Astrocyte (in vitro differentiated cells and primary cell): ENCODE data around the gene ITGAV. TPM values are rescaled to one million over a fixed set of nuclear protein-coding genes. Genes with fewer than 3 reads are reported as not detected.

Experiments used
- DNase-seq: peaks from one replicate; pipeline ENCODE4 v3.0.0-alpha.2; 2010; ENCODE audit warnings: low read depth
- FAIRE-seq: peaks from 2 replicates; lab custom pipeline; 2011; peaks lifted over from hg19 to GRCh38; lab: Jason Lieb, UNC
- H2AFZ ChIP-seq: 2 replicates; pipeline ENCODE4 v1.6.0; 2012; ENCODE audit warnings: low read depth, low read length, inconsistent platforms
- H3K27ac ChIP-seq: 2 replicates; pipeline ENCODE4 v1.5.1; 2011; ENCODE audit warnings: low read depth, low read length, inconsistent platforms
- H3K27me3 ChIP-seq: 2 replicates; pipeline ENCODE4 v1.6.0; 2011; ENCODE audit warnings: low read length, inconsistent platforms; ENCODE audit not compliant: insufficient read depth
- H3K36me3 ChIP-seq: 2 replicates; pipeline ENCODE4 v1.5.1; 2011; ENCODE audit warnings: low read length, inconsistent platforms; ENCODE audit not compliant: insufficient read depth
- H3K4me1 ChIP-seq: 2 replicates; pipeline ENCODE4 v1.5.1; 2011; ENCODE audit warnings: low read length, inconsistent platforms; ENCODE audit not compliant: insufficient read depth
- H3K4me2 ChIP-seq: 2 replicates; pipeline ENCODE4 v1.6.0; 2012; ENCODE audit warnings: low read length, inconsistent platforms
- H3K4me3 ChIP-seq: 2 replicates; pipeline ENCODE4 v1.5.1; 2011; ENCODE audit warnings: low read depth, mild to moderate bottlenecking, low read length, inconsistent platforms; ENCODE audit not compliant: insufficient read depth
- H3K79me2 ChIP-seq: 2 replicates; pipeline ENCODE4 v1.6.0; 2012; ENCODE audit warnings: mild to moderate bottlenecking, low read length, inconsistent platforms; ENCODE audit not compliant: insufficient read depth
- H3K9ac ChIP-seq: 2 replicates; pipeline ENCODE4 v1.6.0; 2012; ENCODE audit warnings: mild to moderate bottlenecking, low read length, inconsistent platforms
- H3K9me3 ChIP-seq: 2 replicates; pipeline ENCODE4 v1.5.1; 2012; ENCODE audit warnings: low read depth, mild to moderate bottlenecking, low read length, inconsistent platforms; ENCODE audit not compliant: insufficient read depth
- H4K20me1 ChIP-seq: 2 replicates; pipeline ENCODE4 v1.6.0; 2012; ENCODE audit warnings: low read length, inconsistent platforms; ENCODE audit not compliant: insufficient read depth
- H3K27ac Mint-ChIP-seq: one replicate; pipeline ENCODE4 v1.8.0; 2021; ENCODE audit warnings: mild to moderate bottlenecking, mixed read lengths; ENCODE audit not compliant: unreplicated experiment
- H3K27me3 Mint-ChIP-seq: one replicate; pipeline ENCODE4 v1.8.0; 2021; ENCODE audit warnings: low read depth, mixed read lengths; ENCODE audit not compliant: unreplicated experiment
- H3K36me3 Mint-ChIP-seq: one replicate; pipeline ENCODE4 v1.8.0; 2021; ENCODE audit warnings: low read depth, mixed read lengths; ENCODE audit not compliant: unreplicated experiment
- H3K4me1 Mint-ChIP-seq: one replicate; pipeline ENCODE4 v1.8.0; 2021; ENCODE audit warnings: low read depth, mixed read lengths; ENCODE audit not compliant: unreplicated experiment
- H3K4me3 Mint-ChIP-seq: one replicate; pipeline ENCODE4 v1.8.0; 2021; ENCODE audit warnings: mild to moderate bottlenecking, moderate library complexity, mixed read lengths; ENCODE audit not compliant: unreplicated experiment
- H3K9me3 Mint-ChIP-seq: one replicate; pipeline ENCODE4 v1.8.0; 2021; ENCODE audit warnings: mild to moderate bottlenecking, mixed read lengths; ENCODE audit not compliant: unreplicated experiment
- EZH2 ChIP-seq: IDR thresholded peaks from 2 replicates; pipeline ENCODE4 v1.6.1; 2012; ENCODE audit warnings: mild to moderate bottlenecking, low read length, inconsistent platforms; ENCODE audit not compliant: insufficient read depth
- total RNA-seq: library from RNA; stranded (reverse); gene quantifications from 2 replicates; pipeline ENCODE4 v1.2.1, GENCODE V29; 2021
- TF ChIP-seq, protein P1 (sequence below): IDR thresholded peaks from 2 replicates; pipeline ENCODE4 v1.5.1; 2011; ENCODE audit warnings: low read depth, mild to moderate bottlenecking, inconsistent platforms, low read length, moderate library complexity; ENCODE audit not compliant: insufficient read depth

ITGAV gene
- total RNA-seq, 1 donor from 2014 or later = 661 TPM

- H3K9me3 Mint-ChIP-seq = peaks cover 5% of the 10 kb centered on the region
- no peak for FAIRE-seq
- H3K4me2 ChIP-seq = no peak overlapping the region
These were observed 138.8 kb downstream of the ITGAV start for GRCh38 chr2:186728631-186729030.

More at GRCh38 chr2:186728631-186729030, 138.8 kb downstream of the ITGAV start:
- Histone ChIP-seq H2AFZ (no peak overlapping the region), H3K4me3 (no peak overlapping the region), H3K27me3 (no peaks in the 10 kb centered on the region), H3K36me3 (no peaks in the 10 kb centered on the region), H3K27ac (no peak overlapping the region), H4K20me1 (no peaks in the 10 kb centered on the region), H3K9ac (no peak overlapping the region), H3K79me2 (no peaks in the 10 kb centered on the region), H3K9me3 (peaks cover 4% of the 10 kb centered on the region), H3K4me1 (no peaks in the 10 kb centered on the region)
- Mint-ChIP-seq H3K4me3 (no peak overlapping the region), H3K27me3 (no peaks in the 10 kb centered on the region), H3K36me3 (peaks cover 14% of the 10 kb centered on the region), H3K4me1 (peaks cover 5% of the 10 kb centered on the region), H3K27ac (no peak overlapping the region)
- no peak for DNase-seq
- TF ChIP-seq EZH2 = no peak
- TF ChIP-seq, protein P1, sequence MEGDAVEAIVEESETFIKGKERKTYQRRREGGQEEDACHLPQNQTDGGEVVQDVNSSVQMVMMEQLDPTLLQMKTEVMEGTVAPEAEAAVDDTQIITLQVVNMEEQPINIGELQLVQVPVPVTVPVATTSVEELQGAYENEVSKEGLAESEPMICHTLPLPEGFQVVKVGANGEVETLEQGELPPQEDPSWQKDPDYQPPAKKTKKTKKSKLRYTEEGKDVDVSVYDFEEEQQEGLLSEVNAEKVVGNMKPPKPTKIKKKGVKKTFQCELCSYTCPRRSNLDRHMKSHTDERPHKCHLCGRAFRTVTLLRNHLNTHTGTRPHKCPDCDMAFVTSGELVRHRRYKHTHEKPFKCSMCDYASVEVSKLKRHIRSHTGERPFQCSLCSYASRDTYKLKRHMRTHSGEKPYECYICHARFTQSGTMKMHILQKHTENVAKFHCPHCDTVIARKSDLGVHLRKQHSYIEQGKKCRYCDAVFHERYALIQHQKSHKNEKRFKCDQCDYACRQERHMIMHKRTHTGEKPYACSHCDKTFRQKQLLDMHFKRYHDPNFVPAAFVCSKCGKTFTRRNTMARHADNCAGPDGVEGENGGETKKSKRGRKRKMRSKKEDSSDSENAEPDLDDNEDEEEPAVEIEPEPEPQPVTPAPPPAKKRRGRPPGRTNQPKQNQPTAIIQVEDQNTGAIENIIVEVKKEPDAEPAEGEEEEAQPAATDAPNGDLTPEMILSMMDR = no peak

Other genes with a start within 250 kb of the ITGAV start
- gene ZC3H15, start 103.8 kb upstream of the ITGAV start, total RNA-seq = 64.0 and 76.4 TPM in 2 replicates
- gene FAM171B, start 104.0 kb downstream of the ITGAV start, total RNA-seq = 13.5 and 15.5 TPM in 2 replicates